ENCODE data around the gene TMEM209.
"Not testable (repeated sequence)": the region's sequence is repeated elsewhere in the genome, so short reads cannot be mapped to it uniquely, and the experiment has no call there.

TMEM209 gene

GRCh38 chr7:130205084-130205947, at the start of gene TMEM209:
TSS of gene TMEM209 (minus strand) at chr7:130205406. CDS start at chr7:130205375, 31 bp downstream.
- peak; percentile 98 for DNase-seq

DNA sequence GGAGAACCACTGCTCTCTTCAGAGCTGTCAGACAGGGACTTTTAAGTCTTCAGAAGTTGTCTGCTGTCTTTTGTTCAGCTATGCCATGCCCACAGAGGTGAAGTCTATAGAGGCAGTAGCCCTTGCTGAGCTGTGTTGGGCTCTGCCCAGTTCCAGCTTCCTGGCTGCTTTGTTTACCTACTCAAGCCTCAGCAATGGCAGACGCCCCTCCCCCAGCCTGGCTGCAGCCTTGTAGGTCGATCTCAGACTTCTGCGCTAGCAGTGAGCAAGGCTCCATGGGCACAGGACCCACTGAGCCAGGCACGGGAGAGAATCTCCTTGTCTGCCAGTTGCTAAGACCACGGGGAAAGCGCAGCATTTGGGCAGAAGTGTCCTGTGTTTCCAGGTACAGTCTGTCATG, 49.3 kb upstream of the TMEM209 start:
- no peak for DNase-seq

GRCh38 chr7:130249626-130250025, 44.4 kb upstream of the TMEM209 start:
- not testable (repeated sequence) for DNase-seq

DNA sequence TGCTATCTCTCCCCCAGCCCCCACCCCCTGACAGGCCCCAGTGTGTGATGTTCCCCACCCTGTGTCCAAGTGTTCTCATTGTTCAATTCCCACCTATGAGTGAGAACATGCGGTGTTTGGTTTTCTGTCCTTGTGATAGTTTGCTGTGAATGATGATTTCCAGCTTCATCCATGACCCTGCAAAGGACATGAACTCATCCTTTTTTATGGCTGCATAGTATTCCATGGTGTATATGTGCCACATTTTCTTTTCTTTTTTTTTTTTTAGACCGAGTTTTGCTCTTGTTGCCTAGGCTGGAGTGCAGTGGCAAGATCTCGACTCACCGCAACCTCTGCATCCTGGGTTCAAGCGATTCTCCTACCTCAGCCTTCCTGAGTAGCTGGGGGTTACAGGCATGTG, 43.6 kb upstream of the TMEM209 start:
- not testable (repeated sequence) for DNase-seq

GRCh38 chr7:130246491-130246890, 41.3 kb upstream of the TMEM209 start:
- not testable (repeated sequence) for DNase-seq

DNA sequence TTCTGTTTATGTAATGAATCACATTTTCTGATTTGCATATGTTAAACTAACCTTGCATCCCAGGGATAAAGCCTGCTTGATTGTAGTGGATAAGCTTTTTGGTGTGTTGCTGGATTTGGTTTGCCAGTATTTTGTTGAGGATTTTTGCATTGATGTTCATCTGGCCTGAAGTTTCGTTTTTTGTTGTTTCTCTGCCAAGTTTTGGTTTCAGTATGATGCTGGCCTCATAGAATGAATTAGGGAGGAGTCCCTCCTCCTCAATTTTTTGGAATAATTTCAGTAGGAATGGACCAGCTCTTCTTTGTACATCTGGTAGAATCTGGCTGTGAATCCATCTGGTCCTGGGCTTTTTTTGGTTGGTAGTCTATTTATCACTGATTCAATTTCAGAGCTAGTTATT, 38.3 kb upstream of the TMEM209 start:
- DNase-seq, result not testable (repeated sequence)

DNA sequence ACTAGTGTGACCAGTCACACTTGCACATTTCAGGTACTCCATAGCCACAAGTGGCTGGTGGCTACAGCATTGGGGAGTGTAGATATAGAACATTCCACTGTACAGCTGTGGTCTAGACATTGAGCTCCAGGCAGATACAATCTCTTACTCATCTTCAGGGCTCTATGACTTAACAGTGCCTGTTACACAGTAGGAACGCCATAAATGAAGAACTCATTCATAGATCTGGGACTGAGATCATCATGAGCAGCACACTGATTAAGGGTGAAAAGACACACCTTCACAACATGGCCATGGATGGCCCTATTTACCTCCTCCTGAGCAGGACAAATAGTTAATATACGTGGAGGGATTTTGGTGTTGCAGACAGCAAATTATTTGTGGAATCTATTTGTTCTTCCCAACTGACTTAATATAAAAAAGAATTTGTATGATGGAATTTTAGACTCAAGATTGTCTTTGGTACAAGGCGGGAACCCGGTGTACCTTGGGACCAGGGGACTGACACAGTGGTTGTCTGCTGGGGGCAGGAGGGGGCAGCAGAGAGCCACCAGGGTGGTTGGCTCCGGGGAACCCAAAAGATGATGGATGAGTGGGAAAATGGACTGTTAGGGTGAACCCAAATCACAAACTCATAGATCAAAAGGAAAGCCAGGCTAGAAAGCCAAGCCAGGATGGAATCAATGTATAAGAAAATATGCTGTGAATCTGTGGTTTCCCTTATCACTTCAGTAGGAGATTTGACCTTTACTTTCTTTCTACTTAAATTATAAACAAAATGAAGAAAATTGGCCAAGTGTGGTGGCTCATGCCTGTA, 37.2 kb upstream of the TMEM209 start:
- no peak for DNase-seq

DNA sequence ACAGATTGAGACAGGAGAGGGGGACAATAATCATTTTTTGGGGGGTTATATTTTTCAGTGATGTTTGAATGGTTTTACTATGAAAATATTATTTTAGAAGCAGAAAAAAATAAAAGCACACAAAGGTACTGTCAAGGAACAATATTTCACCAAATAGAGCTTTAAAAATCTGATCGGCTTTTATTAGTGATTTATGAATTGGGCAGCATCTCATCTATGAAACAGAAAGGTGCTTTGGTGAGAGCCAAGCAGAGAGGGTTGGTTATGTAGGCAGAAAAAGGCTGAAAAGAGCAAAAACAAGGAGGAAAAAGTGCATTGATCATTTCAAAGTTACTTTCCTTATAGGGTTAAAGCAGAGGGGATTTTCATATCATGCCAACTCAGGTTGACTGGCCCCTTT, 35.0 kb upstream of the TMEM209 start:
- no peak for DNase-seq

GRCh38 chr7:130236361-130236760, 31.2 kb upstream of the TMEM209 start:
- DNase-seq, result not testable (repeated sequence)

DNA sequence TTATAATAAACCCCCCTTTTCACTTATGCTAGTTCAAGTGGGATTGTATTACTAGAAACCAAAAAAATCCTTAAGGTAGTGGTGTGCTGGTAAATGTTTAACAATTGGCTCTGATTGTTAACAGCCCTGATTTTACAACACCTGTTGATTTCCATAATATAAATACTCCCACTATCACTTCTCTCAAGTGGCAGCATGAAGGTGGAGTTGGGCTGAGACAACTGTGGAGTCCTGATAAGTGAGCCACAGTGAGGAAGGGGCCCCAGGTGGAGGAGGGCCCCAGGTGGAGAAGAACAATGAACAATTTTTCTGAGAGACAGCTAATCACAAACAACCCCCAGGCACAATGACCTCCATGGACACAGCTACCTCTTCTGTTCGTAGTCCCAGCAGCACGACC, 28.9 kb upstream of the TMEM209 start:
- no peak for DNase-seq

DNA sequence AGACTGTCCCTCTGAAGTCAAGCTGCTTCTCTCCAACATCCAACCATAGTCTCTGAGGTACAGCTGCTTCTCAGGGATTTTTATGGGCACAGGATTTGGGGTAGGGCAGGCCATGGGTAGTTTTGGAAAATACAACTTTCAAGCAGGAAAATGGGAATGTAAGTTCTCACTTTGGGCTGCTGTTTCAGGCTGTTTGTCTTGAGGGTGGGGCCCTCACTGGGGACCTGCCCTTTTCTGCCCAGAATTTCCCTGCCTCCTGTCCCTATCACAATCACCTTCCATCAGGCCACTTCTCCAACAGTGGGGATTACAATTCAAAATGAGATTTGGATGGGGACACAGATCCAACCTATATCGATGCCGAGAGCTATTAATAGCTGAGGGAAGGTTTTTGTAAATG, 27.0 kb upstream of the TMEM209 start:
- no peak for DNase-seq

- DNase-seq, result no peak
Observed at GRCh38 chr7:130231792-130232191, 26.6 kb upstream of the TMEM209 start.

DNA sequence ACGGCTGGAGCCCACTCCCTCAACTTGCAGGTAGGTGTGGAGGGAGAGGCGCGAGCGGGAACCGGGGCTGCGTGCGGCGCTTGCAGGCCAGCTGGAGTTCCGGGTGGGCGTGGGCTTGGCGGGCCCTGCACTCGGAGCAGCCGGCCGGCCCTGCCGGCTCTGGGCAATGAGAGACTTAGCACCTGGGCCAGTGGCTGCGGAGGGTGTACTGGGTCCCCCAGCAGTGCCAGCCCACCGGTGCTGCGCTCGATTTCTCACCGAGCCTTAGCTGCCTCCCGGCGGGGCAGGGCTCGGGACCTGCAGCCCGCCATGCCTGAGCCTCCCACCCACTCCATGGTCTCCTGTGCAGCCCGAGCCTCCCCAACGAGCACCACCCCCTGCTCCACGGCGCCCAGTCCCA, 24.8 kb upstream of the TMEM209 start:
- not testable (repeated sequence) for DNase-seq

GRCh38 chr7:130228840-130229502, 23.8 kb upstream of the TMEM209 start:
- no peak for DNase-seq

- no peak for DNase-seq
Observed at GRCh38 chr7:130227883-130228575, 22.8 kb upstream of the TMEM209 start.

DNA sequence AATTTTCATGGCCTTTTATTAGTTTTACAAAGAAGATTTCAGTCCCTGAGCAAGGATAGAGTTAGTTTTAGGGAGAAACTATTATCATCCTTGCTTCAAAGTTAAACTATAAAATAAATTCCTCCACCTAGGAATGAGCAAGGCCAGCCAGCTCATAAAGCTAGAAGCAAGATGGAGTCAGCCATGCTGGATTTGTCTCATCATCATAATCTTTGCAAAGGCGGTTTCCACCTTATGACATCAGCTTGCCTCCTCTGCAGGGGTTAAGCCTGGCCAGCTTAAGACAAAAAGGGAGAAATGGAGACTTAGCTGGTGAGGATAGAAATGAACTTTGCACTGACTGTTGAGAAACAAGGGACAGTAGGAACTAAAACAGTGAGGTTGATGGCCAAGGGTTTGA, 21.1 kb upstream of the TMEM209 start:
- DNase-seq, result no peak

GRCh38 chr7:130224923-130225322, 19.7 kb upstream of the TMEM209 start:
- not testable (repeated sequence) for DNase-seq

DNA sequence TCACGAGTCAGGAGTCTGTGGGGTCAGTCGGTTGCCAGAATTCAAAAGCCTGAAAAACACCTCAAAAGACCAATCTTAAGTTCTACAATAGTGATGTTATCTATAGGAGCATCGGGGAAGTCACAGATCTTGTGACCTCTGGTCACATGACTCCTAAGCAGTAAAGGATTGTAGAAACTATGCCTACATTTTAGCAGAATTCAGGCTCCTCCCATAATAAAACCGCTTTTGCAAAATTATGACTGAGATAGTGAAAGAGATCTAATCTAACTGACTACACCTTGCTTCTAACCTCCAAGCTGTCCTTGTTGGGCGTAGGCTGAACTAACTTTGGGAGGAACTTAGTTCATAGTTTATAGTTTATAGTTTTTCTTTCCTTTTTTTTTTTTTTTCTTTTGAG, 19.0 kb upstream of the TMEM209 start:
- DNase-seq, result no peak

DNA sequence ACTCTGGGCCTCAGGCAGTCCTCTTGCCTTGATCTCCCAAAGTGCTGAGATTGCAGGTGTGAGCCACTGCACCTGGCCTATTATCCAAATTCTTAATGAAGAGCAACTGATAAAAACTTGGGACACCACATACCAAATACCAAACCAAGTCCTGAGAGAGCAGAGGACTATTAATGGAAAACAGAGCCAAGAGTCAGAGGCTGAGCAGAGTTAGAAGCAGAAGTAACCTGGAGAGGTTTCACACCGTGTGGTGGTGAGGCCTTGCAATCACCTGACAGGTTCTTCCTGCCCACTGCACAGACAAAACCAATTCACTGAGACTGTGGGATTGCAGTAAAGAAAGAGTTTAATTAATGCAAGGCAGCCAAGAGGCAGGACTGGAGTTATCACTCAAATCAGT, 18.4 kb upstream of the TMEM209 start:
- DNase-seq, result no peak

DNA sequence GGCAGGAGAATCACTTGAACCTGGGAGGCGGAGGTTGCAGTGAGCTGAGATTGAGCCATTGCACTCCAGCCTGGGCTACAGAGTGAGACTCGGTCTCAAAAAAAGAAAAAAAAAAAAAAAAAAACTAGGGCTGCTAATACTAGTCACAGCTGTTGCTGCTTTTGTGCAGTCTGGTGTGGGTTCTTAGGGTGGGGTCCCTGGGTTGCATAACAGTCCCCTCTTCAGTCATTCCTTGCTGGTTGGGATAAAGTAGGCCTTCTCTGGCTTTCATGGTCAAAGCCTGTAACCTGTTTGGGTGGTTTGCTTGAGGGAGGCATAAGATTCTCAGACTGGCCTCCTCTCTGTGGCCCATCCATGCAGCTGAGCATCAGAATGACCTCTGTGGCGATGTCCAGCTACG, 16.5 kb upstream of the TMEM209 start:
- DNase-seq, result no peak

GRCh38 chr7:130219871-130220270, 14.7 kb upstream of the TMEM209 start:
- DNase-seq, result no peak

DNA sequence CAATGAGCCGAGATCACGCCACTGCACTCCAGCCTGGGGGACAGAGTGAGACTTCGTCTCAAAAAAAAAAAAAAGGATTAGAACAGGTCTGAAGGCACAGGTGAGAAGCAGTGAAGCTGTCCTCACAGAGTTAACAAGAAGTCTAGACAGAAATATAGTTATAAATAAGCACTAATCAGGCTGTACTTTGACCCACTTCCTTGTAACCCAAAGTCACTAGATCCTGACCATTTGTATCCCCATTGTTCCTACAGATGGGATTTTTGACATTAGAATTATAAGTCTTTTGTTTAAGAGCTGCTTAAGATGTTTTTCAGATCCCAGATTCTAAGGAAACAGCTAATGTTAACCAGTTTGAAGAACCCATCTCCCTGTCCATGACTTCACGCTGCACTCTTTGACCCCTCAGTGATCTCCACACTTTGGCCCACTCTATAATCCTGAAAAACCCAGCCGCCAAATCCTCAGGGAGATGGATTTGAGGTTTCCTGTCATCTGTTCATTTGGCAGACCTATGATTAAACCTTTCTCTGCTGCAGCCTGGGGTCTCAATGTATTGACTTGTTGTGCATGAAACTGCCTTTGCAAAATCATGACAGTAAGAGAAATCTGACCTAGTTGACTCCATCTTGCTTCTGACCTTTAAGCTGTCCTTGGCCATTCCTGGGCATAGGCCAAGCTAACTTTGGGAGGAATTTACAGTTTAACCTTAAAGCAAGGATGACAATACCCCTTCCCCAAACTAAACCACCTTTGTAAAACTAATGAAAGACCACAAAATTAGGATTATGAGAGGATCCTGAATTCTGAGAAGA, 13.8 kb upstream of the TMEM209 start:
- DNase-seq, result no peak

All from right forelimb (tissue), 1 donor.